Liver (tissue), 9 donors: ENCODE measurements around the gene PARD6G. TPM values are rescaled to one million over a fixed set of nuclear protein-coding genes. Genes with fewer than 3 reads are reported as not detected.
A peak's percentile ranks its signal among the peaks of the same experiment; 100 is the strongest.
"Not testable (repeated sequence)": the region's sequence is repeated elsewhere in the genome, so short reads cannot be mapped to it uniquely, and the experiment has no call there.

ENCODE experiments used
- DNase-seq: peaks from one replicate; pipeline ENCODE4 v3.0.0-alpha.2; 2017; ENCODE audit warnings: low spot score
- H3K27ac ChIP-seq, 2 donors: one replicate each; pipeline ENCODE4 v1.7.0; 2013; ENCODE audit warnings: inconsistent platforms in 2 of 2, low read length in 2 of 2, control low read depth in 1 of 2, low read depth in 1 of 2, mild to moderate bottlenecking in 1 of 2
- H3K27me3 ChIP-seq, 4 donors: one replicate each; pipeline versions ENCODE4 v1.6.1 to v1.7.0; 2013; ENCODE audit warnings: low read length in 3 of 4, inconsistent platforms in 1 of 4, mild to moderate bottlenecking in 1 of 4, moderate library complexity in 1 of 4; ENCODE audit not compliant: control insufficient read depth in 4 of 4, insufficient read depth in 4 of 4
- H3K36me3 ChIP-seq, 4 donors: one replicate each; pipeline versions ENCODE4 v1.6.1 to v1.7.0; 2013; ENCODE audit warnings: low read length in 3 of 4, mild to moderate bottlenecking in 3 of 4, low read depth in 1 of 4, moderate library complexity in 1 of 4; ENCODE audit not compliant: control insufficient read depth in 4 of 4, insufficient read depth in 3 of 4
- H3K4me1 ChIP-seq, 4 donors: one replicate each; pipeline versions ENCODE4 v1.6.1 to v1.7.0; 2013; ENCODE audit warnings: low read length in 3 of 4, mild to moderate bottlenecking in 3 of 4, moderate library complexity in 1 of 4; ENCODE audit not compliant: control insufficient read depth in 4 of 4, insufficient read depth in 4 of 4
- H3K4me3 ChIP-seq, 3 donors: one replicate each; pipeline versions ENCODE4 v1.6.1 to v1.7.0; 2013; ENCODE audit warnings: low read length in 3 of 3, control low read depth in 1 of 3, low read depth in 1 of 3, mild to moderate bottlenecking in 1 of 3
- H3K9ac ChIP-seq, 2 donors: one replicate each; pipeline ENCODE4 v1.7.0; 2013; ENCODE audit warnings: low read length in 2 of 2, mild to moderate bottlenecking in 2 of 2, moderate library complexity in 2 of 2, control low read depth in 1 of 2, low read depth in 1 of 2
- H3K9me3 ChIP-seq, 4 donors: one replicate each; pipeline versions ENCODE4 v1.6.1 to v1.7.0; 2013; ENCODE audit warnings: low read length in 3 of 4; ENCODE audit not compliant: control insufficient read depth in 4 of 4
- EGR1 ChIP-seq, 2 donors: IDR thresholded peaks; 2 replicates each; pipeline ENCODE4 v1.6.1; 2016 to 2018; ENCODE audit warnings: antibody characterized with exemption in 2 of 2, low read depth in 2 of 2
- FOXA1 ChIP-seq: IDR thresholded peaks from 2 replicates; pipeline ENCODE4 v1.6.1; 2016; ENCODE audit warnings: antibody characterized with exemption
- FOXA2 ChIP-seq: IDR thresholded peaks from 2 replicates; pipeline ENCODE4 v1.6.1; 2016; ENCODE audit warnings: antibody characterized with exemption
- GABPA ChIP-seq, 2 donors: IDR thresholded peaks in 1 of 2; conservative IDR thresholded peaks in 1 of 2; 2 replicates each; pipeline ENCODE4 v1.6.1; 2016; ENCODE audit warnings: antibody characterized with exemption in 2 of 2, mild to moderate bottlenecking in 1 of 2, moderate library complexity in 1 of 2
- HNF4G ChIP-seq: IDR thresholded peaks from 2 replicates; pipeline ENCODE4 v1.6.1; 2016; ENCODE audit warnings: antibody characterized with exemption
- NR2F2 ChIP-seq: IDR thresholded peaks from 2 replicates; pipeline ENCODE4 v1.6.1; 2016; ENCODE audit warnings: antibody characterized with exemption
- RAD21 ChIP-seq, 2 donors: IDR thresholded peaks; 2 replicates each; pipeline ENCODE4 v1.6.1; 2016; ENCODE audit warnings: antibody characterized with exemption in 2 of 2, mild to moderate bottlenecking in 2 of 2
- RXRA ChIP-seq, 2 donors: IDR thresholded peaks; 2 replicates each; pipeline ENCODE4 v1.6.1; 2017 to 2018; ENCODE audit warnings: antibody characterized with exemption in 2 of 2, mild to moderate bottlenecking in 1 of 2
- SP1 ChIP-seq: IDR thresholded peaks from 2 replicates; pipeline ENCODE4 v1.6.1; 2018; ENCODE audit warnings: antibody characterized with exemption, mild to moderate bottlenecking
- TAF1 ChIP-seq: conservative IDR thresholded peaks from 2 replicates; pipeline ENCODE4 v1.6.1; 2016; ENCODE audit warnings: antibody characterized with exemption, mild to moderate bottlenecking
- YY1 ChIP-seq: IDR thresholded peaks from 2 replicates; pipeline ENCODE4 v1.6.1; 2016; ENCODE audit warnings: antibody characterized with exemption, mild to moderate bottlenecking
- WGBS: extraction: QIAGEN DNeasy Blood & Tissue Kit; methylation state at CpG from one replicate; pipeline ENCODE4 v1.1.7; 2013; 5-methylcytosine and 5-hydroxymethylcytosine counted together
- polyA plus RNA-seq, 2 donors: library from polyadenylated mRNA; stranded (reverse) in 1 of 2; unstranded in 1 of 2; fragments of 200-250 nt in 1 of 2; fragments of >200 nt in 1 of 2; fragmentation: Nextera tagmentation in 1 of 2; extraction: Ambion mirVana in 1 of 2; gene quantifications; one replicate each; pipeline versions ENCODE4 v1.2.1 to v1.2.3, GENCODE V29; 2013 to 2015
- total RNA-seq, 2 donors: library from RNA; depleted of rRNA; stranded (reverse); fragments of >200 nt; gene quantifications; one replicate each; pipeline ENCODE4 v1.2.3, GENCODE V29; 2014
- TF ChIP-seq, protein P1 (sequence below): IDR thresholded peaks from 2 replicates; pipeline ENCODE4 v1.6.1; 2016; ENCODE audit warnings: antibody characterized with exemption, mild to moderate bottlenecking
- TF ChIP-seq, protein P2 (sequence below): IDR thresholded peaks from 2 replicates; pipeline ENCODE4 v1.6.1; 2016; ENCODE audit warnings: antibody characterized with exemption
- TF ChIP-seq, protein P3 (sequence below): IDR thresholded peaks from 2 replicates; pipeline ENCODE4 v1.6.1; 2016; ENCODE audit warnings: antibody characterized with exemption
- TF ChIP-seq, protein P4 (sequence below): IDR thresholded peaks from 2 replicates; pipeline ENCODE4 v1.6.1; 2016; ENCODE audit warnings: antibody characterized with exemption
- TF ChIP-seq, protein P5 (sequence below): fragments of 150-350 bp; IDR thresholded peaks from 2 replicates; pipeline ENCODE4 v1.5.1; 2017; ENCODE audit warnings: improper control_type of control experiment, low read depth, low read length; ENCODE audit not compliant: missing input control
- donor health status: healthy.
- donor health status: healthy.
- donor health status: healthy.
- donor health status: healthy.
- donor health status: healthy.

The PARD6G gene, protein sequence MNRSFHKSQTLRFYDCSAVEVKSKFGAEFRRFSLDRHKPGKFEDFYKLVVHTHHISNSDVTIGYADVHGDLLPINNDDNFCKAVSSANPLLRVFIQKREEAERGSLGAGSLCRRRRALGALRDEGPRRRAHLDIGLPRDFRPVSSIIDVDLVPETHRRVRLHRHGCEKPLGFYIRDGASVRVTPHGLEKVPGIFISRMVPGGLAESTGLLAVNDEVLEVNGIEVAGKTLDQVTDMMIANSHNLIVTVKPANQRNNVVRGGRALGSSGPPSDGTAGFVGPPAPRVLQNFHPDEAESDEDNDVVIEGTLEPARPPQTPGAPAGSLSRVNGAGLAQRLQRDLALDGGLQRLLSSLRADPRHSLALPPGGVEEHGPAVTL
- 1 to 10 TPM; 2.2 to 2.4 TPM for total RNA-seq
- 1 to 10 TPM in 1 of 2 donors, under 1 TPM in 1; 0.96 to 1.5 TPM for polyA plus RNA-seq

DNA sequence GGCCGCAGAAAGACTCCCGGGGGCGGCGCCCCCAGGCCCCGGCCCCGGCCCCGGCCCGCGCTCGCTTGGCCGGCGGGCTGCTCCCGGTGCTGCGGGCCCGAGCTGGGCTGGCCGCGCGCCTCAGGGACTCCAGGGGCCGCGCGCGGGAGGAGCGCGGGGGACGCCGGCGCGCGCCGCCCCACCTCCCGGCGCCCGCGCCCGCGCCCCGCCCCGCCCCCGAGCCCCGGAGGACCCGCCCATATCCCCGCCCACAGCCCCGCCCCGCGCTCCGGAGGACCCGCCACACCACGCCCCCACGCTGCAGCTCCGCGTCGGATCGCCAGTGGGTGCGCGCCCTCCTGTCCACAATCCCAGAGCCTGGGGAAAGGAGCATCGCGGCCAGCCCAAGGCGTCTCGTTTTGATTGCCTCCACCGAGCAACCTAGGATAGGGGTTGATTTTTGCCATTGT lies at the start of gene PARD6G:
PARD6G (minus strand) TSS at position 122 of the 449 bp plus-strand sequence. CDS start 166 bp downstream, outside the sequence.
- H3K4me1 ChIP-seq, result peaks cover 0 to 8% (median 3%) of the 10 kb centered on the region in 4 donors
- H3K27ac ChIP-seq, result peak within 1 kb of the TSS; percentile 31 to 44
- DNase-seq, result peak; percentile 86
- under 1% methylated on average over 60 of the region's 60 CpGs for WGBS
- H3K36me3 ChIP-seq, result no peaks in the 10 kb centered on the region
- no peaks in the 10 kb centered on the region for H3K27me3 ChIP-seq
- TF ChIP-seq, protein P1, sequence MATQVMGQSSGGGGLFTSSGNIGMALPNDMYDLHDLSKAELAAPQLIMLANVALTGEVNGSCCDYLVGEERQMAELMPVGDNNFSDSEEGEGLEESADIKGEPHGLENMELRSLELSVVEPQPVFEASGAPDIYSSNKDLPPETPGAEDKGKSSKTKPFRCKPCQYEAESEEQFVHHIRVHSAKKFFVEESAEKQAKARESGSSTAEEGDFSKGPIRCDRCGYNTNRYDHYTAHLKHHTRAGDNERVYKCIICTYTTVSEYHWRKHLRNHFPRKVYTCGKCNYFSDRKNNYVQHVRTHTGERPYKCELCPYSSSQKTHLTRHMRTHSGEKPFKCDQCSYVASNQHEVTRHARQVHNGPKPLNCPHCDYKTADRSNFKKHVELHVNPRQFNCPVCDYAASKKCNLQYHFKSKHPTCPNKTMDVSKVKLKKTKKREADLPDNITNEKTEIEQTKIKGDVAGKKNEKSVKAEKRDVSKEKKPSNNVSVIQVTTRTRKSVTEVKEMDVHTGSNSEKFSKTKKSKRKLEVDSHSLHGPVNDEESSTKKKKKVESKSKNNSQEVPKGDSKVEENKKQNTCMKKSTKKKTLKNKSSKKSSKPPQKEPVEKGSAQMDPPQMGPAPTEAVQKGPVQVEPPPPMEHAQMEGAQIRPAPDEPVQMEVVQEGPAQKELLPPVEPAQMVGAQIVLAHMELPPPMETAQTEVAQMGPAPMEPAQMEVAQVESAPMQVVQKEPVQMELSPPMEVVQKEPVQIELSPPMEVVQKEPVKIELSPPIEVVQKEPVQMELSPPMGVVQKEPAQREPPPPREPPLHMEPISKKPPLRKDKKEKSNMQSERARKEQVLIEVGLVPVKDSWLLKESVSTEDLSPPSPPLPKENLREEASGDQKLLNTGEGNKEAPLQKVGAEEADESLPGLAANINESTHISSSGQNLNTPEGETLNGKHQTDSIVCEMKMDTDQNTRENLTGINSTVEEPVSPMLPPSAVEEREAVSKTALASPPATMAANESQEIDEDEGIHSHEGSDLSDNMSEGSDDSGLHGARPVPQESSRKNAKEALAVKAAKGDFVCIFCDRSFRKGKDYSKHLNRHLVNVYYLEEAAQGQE, result no peak
- no peak for TF ChIP-seq RXRA (IDR thresholded peaks at IDR 0.05)
- TF ChIP-seq RAD21 (IDR thresholded peaks at IDR 0.05), result no peak
- TF ChIP-seq, protein P2, sequence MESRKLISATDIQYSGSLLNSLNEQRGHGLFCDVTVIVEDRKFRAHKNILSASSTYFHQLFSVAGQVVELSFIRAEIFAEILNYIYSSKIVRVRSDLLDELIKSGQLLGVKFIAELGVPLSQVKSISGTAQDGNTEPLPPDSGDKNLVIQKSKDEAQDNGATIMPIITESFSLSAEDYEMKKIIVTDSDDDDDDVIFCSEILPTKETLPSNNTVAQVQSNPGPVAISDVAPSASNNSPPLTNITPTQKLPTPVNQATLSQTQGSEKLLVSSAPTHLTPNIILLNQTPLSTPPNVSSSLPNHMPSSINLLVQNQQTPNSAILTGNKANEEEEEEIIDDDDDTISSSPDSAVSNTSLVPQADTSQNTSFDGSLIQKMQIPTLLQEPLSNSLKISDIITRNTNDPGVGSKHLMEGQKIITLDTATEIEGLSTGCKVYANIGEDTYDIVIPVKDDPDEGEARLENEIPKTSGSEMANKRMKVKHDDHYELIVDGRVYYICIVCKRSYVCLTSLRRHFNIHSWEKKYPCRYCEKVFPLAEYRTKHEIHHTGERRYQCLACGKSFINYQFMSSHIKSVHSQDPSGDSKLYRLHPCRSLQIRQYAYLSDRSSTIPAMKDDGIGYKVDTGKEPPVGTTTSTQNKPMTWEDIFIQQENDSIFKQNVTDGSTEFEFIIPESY, result no peak
- TF ChIP-seq SP1, result no peak
- TF ChIP-seq FOXA1, result no peak
- no peak for TF ChIP-seq HNF4G
- TF ChIP-seq FOXA2, result no peak
- no peak for TF ChIP-seq GABPA (IDR thresholded peaks at IDR 0.05 in 1 of 2, conservative IDR thresholded peaks at IDR 0.05 in 1 of 2)
- TF ChIP-seq, protein P3, sequence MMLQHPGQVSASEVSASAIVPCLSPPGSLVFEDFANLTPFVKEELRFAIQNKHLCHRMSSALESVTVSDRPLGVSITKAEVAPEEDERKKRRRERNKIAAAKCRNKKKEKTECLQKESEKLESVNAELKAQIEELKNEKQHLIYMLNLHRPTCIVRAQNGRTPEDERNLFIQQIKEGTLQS, result no peak
- TF ChIP-seq NR2F2, result no peak
- TF ChIP-seq, protein P4, sequence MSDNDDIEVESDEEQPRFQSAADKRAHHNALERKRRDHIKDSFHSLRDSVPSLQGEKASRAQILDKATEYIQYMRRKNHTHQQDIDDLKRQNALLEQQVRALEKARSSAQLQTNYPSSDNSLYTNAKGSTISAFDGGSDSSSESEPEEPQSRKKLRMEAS, result no peak
- TF ChIP-seq TAF1, result no peak
- no peak for TF ChIP-seq YY1
- TF ChIP-seq EGR1 (IDR thresholded peaks at IDR 0.05; ENCODE audit: low read depth in 2 of 2), result no peak
- H3K9me3 ChIP-seq, result no peaks in the 10 kb centered on the region
- no peak within 1 kb of the TSS for H3K9ac ChIP-seq
- H3K4me3 ChIP-seq, result peak within 1 kb of the TSS; percentile 49 to 86 (median 72)

DNA sequence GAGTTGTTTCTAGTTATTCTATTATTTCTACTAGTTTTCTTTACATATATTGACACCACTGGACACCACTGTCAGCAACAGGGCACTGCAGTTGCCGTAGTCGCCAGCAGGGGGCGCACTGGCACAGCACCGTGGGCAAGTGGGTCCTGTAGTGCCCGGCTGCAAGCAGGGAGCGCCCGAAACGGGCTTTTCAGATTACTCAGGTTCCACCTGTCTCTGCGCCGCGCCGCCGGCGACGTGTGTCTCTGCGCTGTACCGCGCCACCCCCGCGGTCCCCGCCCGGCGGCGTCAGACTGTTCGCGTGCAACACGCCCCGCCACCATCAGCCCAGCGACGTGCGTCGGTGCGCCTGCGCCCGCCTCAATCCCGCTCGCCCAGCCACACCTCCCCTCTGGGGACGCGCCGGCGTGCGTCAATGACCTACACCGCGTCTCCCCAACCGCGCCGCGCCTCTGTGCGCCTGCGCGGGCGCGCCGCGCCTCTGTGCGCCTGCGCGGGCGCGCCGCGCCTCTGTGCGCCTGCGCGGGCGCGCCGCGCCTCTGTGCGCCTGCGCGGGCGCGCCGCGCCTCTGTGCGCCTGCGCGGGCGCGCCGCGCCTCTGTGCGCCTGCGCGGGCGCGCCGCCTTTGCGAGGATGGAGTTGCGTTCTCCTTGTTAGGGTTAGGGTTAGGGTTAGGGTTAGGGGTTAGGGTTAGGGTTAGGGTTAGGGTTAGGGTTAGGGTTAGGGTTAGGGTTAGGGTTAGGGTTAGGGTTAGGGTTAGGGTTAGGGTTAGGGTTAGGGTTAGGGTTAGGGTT lies 15.1 kb upstream of the PARD6G start:
- DNase-seq, H3K27ac ChIP-seq, H3K9me3 ChIP-seq, H3K4me3 ChIP-seq, H3K9ac ChIP-seq, H3K27me3 ChIP-seq, H3K4me1 ChIP-seq, H3K36me3 ChIP-seq: not testable (repeated sequence)
- WGBS, result 58% methylated on average over 80 of the region's 91 CpGs
- peak in 1 of 2 donors; percentile 6 for TF ChIP-seq RAD21 (IDR thresholded peaks at IDR 0.05)
- TF ChIP-seq, protein P5, sequence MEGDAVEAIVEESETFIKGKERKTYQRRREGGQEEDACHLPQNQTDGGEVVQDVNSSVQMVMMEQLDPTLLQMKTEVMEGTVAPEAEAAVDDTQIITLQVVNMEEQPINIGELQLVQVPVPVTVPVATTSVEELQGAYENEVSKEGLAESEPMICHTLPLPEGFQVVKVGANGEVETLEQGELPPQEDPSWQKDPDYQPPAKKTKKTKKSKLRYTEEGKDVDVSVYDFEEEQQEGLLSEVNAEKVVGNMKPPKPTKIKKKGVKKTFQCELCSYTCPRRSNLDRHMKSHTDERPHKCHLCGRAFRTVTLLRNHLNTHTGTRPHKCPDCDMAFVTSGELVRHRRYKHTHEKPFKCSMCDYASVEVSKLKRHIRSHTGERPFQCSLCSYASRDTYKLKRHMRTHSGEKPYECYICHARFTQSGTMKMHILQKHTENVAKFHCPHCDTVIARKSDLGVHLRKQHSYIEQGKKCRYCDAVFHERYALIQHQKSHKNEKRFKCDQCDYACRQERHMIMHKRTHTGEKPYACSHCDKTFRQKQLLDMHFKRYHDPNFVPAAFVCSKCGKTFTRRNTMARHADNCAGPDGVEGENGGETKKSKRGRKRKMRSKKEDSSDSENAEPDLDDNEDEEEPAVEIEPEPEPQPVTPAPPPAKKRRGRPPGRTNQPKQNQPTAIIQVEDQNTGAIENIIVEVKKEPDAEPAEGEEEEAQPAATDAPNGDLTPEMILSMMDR, result peak; percentile 53
